ENCODE results near the gene PRRX1.

The PRRX1 gene

DNA sequence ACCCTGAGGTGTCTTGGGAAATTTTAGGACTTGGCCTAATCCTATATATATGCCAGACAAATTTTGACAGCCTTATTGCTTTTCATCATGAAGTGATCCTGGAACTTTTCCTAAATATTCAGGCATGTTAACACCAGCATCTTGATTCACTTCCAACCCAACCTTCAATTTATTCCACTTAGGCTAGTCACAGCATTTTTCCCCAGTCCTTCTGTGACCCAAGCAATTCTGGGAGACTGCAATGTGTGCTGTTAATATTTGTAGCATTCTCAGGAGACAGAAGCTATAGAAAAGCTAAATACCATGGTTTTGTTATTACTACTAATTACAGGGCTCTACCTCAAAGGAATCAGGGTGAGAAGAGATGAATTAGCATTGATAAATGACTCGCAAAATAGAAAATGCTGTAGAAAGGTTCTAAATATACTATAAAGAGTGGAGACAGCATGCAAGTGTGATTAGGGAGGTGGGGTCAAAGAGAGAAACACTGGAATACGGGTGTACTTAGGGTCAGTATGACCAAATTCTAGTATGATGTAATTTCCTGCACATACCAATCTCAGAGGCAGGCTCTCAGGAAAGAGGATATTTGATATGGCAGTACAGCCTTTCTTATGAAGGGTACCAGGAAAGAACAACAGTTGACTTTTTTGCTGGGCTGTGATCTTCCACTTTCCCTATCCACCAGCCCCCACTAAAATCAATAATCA, 29.1 kb downstream of the PRRX1 start:
- DNase-seq (ENCODE audit: low spot score) = no peak

DNA sequence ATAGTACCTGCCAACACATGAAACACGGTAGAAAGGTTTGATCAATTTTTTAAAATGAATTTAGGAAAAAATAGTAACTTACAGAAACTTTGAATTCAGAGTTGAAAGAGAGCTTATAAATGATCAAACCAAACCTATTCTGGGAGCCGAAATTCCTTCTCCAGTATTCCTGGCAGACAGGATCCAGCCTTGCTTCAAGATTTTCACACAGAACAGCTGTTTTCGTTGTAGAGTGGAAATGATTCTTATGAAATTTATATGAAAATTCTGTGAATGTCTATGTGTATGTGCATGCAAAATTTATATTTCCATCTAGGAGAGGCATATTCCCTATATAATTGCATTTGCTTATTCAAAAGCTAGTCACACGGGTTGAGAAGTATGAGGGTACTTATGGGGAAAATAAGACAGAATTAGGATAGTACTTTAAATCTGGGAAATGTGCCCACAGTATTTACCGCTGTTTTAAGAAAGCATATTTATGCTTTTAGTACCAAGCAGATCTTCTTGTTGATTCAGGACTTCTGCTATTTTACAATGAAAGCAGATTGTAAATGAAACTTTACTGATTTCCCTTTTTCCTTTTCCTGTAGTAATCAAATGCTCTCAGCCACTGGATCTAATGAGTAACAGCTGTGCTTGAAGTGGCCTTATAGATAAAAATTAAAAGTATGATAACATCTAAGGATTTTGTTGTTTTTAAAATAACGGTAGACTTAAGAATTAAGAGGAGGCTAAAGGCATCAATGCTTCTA, 30.4 kb downstream of the PRRX1 start:
- DNase-seq (ENCODE audit: low spot score) = no peak

DNA sequence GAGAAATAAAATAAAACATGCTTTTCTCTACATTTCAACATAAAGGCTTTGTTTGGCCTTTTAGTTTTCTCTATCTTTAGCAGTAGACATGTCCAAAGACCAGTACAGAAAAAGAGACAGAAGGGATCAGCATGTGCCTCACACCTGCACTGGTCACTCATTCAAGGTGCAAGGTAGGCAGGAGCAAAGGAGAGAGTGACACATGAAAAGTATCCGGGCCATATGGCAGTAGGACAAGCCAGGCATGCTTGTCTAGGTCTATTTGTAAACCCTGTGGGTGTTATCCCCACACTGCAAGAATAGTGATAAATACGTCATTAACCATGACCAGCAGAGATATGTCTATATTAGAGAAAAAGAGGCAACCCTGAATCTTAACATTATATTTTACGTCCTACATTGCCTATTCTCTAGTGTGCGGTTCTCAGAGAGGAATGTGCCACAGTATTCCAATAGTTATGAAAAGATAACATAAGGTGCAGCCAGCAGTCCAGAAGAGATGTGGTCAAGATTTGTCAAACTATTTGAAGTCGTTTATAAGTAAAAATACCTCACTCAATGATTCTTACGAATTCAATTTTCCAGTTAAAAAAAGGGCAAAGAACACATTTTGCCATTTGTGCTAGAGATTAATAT, 32.1 kb downstream of the PRRX1 start:
- DNase-seq (ENCODE audit: low spot score) = no peak

DNA sequence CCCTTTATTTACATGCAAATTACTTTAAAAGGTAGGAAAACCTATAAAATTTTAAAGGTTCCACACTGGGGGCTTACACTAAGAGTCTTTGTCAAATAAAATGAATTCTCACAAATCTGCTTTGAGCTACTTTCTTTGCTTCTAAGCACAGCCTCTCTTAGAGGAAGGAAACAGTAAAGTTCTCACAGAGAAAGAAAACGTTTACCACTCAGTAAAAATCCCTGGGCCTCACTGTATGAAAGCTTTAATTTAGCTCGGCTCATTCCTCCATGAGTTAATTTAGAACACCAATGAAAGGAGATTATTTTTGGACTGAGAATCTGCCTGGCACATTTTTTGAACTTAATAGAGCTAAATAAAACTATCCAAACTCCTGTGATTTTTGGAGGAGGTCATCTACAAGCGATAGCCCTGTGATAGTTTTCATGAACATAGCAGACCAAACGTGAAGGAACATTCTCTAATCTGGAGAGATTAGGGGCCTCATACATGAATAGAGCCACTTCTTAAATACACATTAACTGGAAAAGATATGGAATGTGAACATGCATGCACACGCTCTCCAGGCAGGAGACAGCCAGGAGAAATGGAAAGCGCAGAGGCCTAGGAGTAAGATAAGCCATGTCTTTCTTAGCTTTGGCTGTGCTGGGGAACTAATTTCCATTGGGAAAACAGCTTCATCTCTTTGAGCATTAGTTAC, 32.8 kb downstream of the PRRX1 start:
- no peak for DNase-seq (ENCODE audit: low spot score)

DNA sequence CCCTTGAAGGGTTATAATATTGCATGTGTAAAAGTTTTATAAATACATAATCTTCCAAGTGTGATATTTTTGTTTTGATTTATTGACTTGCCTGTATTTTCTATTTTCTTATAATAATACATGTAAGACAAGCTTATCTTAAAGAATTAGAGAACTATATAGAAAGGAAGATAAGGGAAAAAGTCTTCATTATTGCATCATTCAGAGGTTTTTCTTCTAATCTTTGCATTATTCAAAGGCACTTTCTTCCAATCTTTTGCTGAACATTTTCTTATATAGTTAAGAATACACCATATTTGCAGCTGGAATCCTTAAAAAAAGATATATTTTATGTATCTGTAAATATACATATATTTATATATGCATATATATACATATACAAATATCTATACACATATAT, 33.4 kb downstream of the PRRX1 start:
- no peak for DNase-seq (ENCODE audit: low spot score)

DNA sequence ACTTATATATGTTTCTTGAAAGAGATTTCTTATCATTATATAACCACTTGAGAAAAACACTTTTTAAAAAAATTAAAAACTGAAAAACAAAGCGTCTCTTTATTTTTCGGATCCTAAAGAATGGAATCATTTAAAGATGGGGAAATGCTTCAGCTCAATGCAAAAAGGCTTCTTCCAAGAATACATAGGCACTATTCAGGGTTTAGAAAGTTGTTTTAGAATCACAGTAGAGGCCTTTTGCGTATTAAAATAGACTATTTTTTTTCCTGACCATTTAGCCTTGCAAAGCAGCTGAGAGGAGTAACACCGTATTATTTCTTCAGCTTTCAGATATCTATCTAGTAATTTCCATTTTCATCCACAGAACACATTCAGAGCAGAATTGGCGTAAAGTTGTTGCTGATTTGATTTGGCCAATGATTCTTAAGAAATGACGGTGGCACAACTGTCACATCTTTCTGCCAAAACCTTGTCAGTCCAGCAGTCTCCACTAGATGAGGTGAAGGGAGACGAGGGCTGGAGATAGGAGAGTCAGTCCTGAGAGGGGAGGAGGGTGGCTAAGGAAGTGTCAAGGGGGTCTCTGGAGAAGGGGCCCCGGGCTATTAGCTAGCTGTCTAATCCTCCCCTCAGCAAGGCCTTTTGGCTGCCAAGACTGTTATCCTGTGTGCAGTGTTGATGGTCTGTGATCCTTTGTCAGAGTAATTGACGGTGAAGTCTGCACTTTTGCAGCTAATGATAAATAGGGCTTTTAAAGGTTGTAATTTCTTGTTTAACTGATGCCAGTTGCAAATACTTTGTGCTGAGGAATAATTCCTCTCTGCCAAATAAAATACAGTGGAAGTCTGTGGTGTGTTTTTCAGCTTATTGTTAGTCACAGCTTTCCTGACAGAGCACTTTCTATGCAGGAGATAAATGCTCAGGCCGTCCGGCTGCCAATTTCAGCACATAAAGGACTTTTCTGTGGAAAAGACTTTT, 34.7 kb downstream of the PRRX1 start:
- DNase-seq (ENCODE audit: low spot score) = no peak

DNA sequence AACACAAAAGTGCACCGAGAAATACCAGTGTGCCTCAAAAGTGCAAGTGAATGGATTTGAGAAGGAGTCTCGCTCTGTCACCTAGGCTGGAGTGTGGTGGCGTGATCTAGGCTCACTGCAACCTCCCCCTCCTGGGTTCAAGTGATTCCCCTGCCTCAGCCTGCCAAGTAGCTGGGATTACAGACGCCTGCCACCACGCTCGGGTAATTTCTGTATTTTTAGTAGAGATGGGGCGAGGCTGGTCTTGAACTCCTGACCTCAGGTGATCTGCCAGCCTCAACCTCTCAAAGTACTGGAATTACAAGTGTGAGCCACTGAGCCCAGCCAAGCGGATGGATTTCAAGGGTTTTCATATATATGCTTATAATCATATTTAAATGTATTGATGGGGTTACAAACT, 35.8 kb downstream of the PRRX1 start:
- DNase-seq (ENCODE audit: low spot score) = no peak

DNA sequence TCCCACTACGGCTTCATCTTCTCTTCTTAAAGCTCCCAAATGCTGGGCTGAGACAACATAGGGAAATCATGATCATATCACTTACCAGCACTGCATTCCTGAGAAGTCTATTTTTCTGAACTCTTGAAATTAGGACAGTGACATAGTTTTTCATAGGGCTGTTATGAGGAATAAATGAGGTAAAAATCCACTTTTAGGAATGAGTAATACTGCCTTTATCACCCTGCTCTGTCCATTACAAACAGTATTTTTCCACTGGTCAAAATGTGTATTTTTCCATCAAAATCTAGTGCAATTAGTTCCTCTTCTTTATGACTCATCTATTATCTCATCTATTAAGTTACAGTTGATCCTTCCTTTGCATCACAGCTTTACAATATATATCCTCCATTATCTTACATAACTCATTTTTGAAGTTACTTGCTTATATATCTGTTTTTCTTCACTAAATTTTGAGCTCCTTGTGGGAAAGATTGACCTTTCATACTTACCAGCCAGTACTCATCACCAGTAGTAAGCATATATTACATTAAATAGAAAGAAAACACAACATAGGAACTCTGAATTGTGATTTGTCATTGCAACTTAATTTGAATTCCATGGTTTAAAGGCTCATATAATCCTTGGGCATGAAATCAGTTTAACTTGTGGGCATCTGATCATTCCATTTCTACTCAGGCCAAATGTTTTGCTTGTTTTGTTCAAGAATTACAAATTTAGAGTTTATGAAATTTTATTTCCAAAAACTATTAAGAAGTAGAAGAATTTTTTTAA, 37.1 kb downstream of the PRRX1 start:
- DNase-seq (ENCODE audit: low spot score) = no peak

DNA sequence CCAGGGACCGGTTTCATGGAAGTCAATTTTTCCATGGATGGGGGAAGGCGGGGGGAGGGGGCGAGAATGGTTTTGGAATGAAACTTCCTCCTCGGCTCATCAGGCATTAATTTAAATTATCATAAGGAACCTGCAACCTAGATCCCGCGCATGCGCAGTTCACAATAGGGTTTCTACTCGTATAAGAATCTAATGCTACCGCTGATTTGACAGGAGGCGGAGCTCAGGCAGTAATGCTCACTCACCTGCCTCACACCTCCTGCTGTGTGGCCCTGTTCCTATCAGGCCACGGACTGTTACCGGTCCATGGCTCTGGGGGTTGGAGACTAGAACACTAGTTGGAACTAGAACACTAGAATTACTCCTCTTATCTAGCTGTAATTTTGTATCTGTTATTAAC, 38.0 kb downstream of the PRRX1 start:
- DNase-seq (ENCODE audit: low spot score) = no peak

DNA sequence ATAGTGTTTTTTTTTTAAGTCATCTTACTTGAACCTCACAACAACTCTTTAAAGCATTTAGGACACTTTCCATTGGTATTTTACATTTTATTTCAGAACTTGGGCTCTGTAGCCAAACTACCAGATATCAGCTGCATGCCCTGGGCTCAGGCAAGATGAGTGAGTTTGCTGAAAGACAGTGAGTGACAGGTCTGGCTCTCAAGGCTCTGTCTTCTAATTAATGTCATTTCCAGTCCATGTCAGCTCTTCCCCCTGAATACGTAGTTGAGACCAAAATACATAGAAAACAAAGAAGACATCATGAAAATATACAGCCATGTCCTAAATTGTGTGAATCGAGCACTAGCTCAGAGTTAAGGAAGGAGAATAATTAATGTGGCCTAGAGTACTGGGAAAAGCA, 39.7 kb downstream of the PRRX1 start:
- no peak for DNase-seq (ENCODE audit: low spot score)

DNA sequence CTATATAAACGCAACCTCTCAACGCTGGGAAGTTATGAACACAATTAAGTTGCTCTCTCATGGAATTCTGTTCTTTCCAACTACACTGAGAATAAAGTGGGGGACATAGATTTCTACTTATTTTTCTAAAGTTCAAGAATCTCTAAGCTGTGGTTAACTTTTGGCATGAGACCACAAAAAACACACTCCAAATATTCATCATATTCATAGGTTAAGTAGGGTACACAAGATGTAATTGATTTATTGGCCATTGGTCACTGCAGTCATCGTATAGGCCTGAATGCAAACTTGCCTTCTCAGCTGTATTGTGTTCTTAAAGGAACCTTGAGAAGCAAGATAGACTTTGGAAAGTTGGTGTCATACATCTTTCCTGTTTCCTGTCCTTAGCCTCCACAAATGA, 40.3 kb downstream of the PRRX1 start:
- no peak for DNase-seq (ENCODE audit: low spot score)

DNA sequence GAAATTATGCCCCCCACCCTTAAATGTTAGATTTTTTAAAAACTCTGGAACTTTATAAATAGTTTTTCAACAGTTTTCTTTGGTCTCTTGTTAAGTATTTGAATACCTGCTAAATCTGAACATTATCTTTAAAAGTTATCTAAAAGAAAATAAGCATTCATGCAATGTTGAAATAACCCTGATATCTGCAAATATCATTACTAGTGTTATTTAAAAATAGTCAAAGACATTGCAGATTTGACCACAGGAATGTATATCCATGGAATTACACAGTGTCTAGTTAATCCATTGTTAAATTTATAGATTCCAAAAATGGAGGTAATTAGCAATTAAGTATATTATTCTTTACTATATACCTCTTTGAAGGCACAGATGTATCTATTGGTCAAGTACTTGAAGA, 42.0 kb downstream of the PRRX1 start:
- no peak for DNase-seq (ENCODE audit: low spot score)

DNA sequence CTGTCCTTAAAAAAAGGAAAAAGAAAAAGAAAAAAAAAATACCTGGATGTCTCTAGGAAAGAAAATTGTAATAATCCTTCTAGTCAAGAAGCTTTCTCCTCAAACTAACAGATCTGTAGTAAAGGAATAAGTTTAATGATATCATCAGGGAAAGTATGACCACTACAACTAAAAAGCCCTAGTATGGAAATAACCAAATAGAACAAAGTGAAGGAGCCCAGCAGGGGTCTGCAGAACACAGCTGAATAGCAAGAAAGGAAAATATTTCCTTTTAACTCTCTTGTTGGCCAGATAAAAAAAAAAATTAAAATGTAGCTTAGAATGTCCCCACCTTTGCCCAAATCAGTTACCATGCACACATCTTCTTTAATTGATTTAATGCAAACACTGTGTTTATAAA, 43.2 kb downstream of the PRRX1 start:
- DNase-seq (ENCODE audit: low spot score) = no peak

DNA sequence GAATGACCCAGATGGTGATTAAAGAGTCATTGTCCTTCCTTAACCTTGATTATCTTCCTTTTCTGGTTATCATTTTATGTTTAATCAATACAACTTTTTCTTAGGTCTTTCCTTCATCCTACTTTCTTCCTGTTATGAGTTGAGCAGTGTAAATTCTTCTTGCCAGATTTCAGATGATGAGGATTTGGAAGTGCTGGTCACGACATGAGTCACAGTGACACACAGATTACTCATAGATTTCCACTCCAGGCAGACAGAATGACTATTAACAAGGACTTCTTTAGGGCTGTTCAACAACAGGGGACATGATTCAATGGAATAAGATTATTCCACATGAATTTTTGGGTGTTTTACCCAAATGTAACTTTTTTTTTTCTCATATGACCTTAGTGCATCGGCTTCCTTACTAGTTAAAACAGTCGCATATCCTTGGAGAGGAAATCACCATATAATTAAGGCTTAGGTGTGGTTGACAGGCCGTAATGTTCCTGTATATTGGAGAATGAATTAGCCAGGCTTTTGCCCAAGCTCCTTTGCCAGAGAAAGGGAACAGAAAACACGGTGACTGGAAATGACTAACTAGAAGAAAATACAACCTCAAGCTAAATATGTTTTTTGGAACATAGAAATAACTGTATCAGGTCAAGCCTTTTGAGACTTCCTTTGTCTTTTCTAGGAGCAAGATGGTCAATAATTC, 44.2 kb downstream of the PRRX1 start:
- no peak for DNase-seq (ENCODE audit: low spot score)

DNA sequence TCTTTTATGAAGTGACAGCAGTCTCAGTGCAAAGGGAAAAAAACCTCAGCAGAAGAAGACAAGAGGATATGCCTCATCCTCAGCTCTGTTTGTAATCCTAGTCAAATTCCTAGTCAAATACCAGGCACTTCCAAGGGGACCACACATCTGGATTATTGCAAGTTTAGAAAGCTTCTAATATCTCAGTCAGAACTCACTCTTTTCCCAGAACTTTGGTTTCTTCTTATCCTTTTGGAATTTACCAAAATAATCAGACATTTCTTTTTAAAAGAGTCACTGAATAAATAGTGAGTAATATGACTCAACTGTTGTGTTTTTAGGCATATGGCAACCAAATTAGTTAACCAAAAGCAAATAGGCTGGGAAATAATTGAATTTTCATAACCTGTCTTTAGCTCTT, 47.8 kb downstream of the PRRX1 start:
- no peak for DNase-seq (ENCODE audit: low spot score)

DNA sequence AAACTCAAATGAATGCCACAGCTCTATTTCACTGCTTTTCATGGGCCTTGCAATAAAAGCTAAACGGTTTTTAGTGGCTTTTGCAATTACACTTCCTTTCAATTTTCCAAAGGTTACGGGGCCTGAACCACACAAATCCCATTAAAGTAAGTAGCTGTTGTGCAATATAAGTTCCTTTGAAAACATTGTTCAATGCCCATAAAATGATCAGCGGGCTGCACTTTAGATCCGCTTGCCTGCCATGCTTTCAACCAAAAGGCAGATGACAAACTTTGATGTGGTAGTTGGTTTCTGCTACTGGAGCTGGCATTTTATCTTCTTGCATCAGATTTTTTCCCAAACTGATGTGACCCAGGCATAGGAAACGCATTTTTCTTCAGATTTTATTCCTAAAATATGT, 50.2 kb downstream of the PRRX1 start:
- no peak for DNase-seq (ENCODE audit: low spot score)

DNA sequence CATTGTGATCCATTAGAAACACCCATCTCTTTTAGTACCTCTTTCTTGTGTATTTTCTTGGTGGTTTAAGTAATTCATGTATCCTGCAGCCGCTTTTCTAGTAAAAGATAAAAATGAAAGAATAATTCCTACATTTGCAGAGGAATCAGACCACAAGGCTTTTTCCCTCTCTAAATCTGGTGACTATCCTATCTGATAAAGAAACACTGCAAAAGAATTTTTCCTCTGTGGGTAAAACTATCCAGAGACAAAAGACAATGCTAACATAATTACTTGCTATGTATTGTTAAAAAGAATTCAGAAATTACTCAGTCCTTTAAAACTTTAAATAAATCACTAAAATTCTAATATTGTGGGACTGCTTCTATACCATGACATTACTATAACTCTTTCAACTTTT, 51.0 kb downstream of the PRRX1 start:
- no peak for DNase-seq (ENCODE audit: low spot score)

DNA sequence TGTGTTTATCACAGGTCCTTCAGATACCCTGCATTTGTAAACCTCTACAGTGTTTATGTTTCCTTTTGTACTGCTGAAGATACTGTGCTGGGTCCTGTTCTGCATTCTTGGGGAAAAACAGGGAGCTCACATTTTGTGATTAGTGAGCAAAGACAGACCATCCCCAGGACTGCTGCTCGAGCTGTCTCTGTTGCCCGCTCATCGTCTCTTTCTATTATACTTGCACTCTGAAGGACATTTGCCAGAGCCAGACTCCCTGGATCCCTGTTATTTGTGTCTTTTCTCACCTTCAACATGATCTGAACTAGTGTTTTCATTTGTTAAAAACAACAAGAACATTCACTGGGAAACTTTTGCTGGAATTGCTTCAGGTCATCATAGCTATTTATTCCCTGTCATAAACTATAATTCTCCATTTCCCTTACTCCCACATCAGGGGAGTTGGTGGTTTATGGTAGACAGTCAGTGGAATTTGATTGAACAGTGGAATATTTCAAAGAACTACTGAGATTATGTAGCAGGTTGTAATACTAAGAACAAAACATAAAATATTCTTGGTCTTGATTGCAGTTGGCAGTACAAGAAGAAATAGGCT, 53.0 kb downstream of the PRRX1 start:
- no peak for DNase-seq (ENCODE audit: low spot score)

DNA sequence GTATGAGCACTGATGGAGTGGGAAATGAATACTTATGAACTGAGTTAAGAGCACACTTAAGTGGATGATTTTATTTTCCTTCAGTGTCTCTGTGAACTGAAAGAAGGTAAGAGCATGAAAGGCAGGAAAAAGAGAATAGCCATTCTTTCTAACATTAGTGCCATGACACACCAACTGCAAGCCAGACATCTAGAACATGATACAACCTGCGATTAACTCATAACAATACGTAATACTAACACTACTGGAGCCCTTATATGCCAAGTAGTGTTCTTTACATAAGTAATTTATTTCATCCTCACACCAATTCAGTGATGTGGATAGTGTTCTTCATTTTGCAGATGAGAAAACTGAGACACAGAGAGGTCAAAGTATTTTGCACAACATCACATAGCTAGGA, 56.7 kb downstream of the PRRX1 start:
- DNase-seq (ENCODE audit: low spot score) = no peak

DNA sequence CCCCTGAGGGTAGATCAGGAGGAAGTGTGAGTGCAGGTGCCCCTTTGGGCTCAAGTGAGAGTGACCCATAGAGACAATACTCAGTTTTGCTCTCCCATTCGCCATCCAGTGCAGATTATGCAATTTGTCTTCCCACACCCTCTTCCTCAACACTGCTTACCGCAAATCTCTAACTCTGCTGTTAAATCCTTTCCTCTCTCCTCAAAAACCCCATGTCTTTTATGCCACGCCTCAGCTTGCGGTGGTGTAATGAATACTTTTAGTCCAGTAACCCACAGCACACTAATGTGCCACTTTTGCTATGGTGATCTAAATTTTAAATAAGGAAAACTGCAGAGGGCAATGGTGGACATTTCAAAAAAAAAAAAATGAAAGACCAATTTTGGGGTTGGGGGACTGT, 57.7 kb downstream of the PRRX1 start:
- DNase-seq (ENCODE audit: low spot score) = no peak
